ENCODE measurements around the gene COL4A5.

DNA sequence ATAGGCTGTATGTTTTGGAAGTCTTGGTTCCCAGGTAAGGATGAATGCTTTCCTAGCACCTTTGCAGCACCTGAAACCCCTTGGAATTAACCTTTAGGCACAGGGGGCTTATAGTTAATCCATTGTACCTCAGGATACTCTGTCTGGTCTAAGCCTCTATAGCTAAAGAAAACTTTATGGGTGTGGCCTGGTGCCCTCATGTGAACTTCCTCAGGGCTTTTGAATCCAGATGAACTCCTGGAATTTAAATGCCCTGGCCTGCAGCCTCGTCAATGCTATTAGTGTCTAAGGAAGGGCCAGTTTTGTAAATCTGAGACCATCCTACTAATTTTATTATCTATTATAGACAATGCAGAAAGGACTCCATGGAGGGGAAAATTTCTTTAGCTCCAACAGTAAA, 262.9 kb downstream of the COL4A5 start:
- TF ChIP-seq, protein P1, sequence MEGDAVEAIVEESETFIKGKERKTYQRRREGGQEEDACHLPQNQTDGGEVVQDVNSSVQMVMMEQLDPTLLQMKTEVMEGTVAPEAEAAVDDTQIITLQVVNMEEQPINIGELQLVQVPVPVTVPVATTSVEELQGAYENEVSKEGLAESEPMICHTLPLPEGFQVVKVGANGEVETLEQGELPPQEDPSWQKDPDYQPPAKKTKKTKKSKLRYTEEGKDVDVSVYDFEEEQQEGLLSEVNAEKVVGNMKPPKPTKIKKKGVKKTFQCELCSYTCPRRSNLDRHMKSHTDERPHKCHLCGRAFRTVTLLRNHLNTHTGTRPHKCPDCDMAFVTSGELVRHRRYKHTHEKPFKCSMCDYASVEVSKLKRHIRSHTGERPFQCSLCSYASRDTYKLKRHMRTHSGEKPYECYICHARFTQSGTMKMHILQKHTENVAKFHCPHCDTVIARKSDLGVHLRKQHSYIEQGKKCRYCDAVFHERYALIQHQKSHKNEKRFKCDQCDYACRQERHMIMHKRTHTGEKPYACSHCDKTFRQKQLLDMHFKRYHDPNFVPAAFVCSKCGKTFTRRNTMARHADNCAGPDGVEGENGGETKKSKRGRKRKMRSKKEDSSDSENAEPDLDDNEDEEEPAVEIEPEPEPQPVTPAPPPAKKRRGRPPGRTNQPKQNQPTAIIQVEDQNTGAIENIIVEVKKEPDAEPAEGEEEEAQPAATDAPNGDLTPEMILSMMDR (IDR thresholded peaks at IDR 0.05; ENCODE audit: insufficient read depth, low read length): no peak
- TF ChIP-seq, protein P2, sequence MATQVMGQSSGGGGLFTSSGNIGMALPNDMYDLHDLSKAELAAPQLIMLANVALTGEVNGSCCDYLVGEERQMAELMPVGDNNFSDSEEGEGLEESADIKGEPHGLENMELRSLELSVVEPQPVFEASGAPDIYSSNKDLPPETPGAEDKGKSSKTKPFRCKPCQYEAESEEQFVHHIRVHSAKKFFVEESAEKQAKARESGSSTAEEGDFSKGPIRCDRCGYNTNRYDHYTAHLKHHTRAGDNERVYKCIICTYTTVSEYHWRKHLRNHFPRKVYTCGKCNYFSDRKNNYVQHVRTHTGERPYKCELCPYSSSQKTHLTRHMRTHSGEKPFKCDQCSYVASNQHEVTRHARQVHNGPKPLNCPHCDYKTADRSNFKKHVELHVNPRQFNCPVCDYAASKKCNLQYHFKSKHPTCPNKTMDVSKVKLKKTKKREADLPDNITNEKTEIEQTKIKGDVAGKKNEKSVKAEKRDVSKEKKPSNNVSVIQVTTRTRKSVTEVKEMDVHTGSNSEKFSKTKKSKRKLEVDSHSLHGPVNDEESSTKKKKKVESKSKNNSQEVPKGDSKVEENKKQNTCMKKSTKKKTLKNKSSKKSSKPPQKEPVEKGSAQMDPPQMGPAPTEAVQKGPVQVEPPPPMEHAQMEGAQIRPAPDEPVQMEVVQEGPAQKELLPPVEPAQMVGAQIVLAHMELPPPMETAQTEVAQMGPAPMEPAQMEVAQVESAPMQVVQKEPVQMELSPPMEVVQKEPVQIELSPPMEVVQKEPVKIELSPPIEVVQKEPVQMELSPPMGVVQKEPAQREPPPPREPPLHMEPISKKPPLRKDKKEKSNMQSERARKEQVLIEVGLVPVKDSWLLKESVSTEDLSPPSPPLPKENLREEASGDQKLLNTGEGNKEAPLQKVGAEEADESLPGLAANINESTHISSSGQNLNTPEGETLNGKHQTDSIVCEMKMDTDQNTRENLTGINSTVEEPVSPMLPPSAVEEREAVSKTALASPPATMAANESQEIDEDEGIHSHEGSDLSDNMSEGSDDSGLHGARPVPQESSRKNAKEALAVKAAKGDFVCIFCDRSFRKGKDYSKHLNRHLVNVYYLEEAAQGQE (IDR thresholded peaks at IDR 0.05; ENCODE audit: insufficient replicate concordance, low read depth): no peak
- no peak for TF ChIP-seq POLR2AphosphoS5 (IDR thresholded peaks at IDR 0.05; ENCODE audit: low read depth)
